Peyer's patch (tissue), 4 donors: Measurements from ENCODE around the gene ELFN1. TPM values are rescaled to one million over a fixed set of nuclear protein-coding genes. Genes with fewer than 3 reads are reported as not detected.

Experiments used
- DNase-seq, 3 donors: peaks; one replicate each; pipeline ENCODE4 v3.0.0-alpha.2; 2017 to 2019
- H3K27ac ChIP-seq, 4 donors: fragments of 200-600 bp; sonication (generic); one replicate each; pipeline ENCODE4 v1.5.1; 2016 to 2019
- H3K27me3 ChIP-seq, 2 donors: fragments of 200-600 bp; sonication (generic); one replicate each; pipeline ENCODE4 v1.5.1; 2019
- H3K36me3 ChIP-seq, 3 donors: fragments of 200-600 bp; sonication (generic); one replicate each; pipeline ENCODE4 v1.5.1; 2016 to 2019
- H3K4me1 ChIP-seq, 4 donors: fragments of 200-600 bp; sonication (generic); one replicate each; pipeline ENCODE4 v1.5.1; 2016 to 2019
- H3K4me3 ChIP-seq, 4 donors: fragments of 200-600 bp; sonication (generic); 1 replicate in 3 of 4; 2 replicates in 1 of 4; pipeline ENCODE4 v1.5.1; 2016 to 2019; ENCODE audit warnings: mild to moderate bottlenecking in 1 of 4
- H3K9me3 ChIP-seq, 4 donors: fragments of 200-600 bp; sonication (generic); one replicate each; pipeline ENCODE4 v1.5.1; 2016 to 2019; ENCODE audit warnings: mild to moderate bottlenecking in 1 of 4
- CTCF ChIP-seq, 6 experiments: fragments of 450-650 bp in 4 of 6; fragments of 200-600 bp in 2 of 6; sonication (generic) in 1 of 6; IDR thresholded peaks; one replicate each; pipeline ENCODE4 v1.5.1; 2017 to 2019; ENCODE audit warnings: antibody characterized with exemption in 6 of 6, mild to moderate bottlenecking in 3 of 6, moderate library complexity in 1 of 6
- POLR2A ChIP-seq, 2 donors: fragments of 450-650 bp; IDR thresholded peaks; one replicate each; pipeline ENCODE4 v1.5.1; 2017; ENCODE audit warnings: antibody characterized with exemption in 2 of 2, mild to moderate bottlenecking in 2 of 2, moderate library complexity in 2 of 2
- total RNA-seq, 4 donors: library from RNA; depleted of rRNA; stranded (reverse); fragments of >200 nt; gene quantifications; one replicate each; pipeline ENCODE4 v1.1.0, GENCODE V29; 2016

The ELFN1 gene
- total RNA-seq, 4 donors from 2014 or later, result 0.80 TPM; not detected in 3

- Histone ChIP-seq H3K4me3 (no peak overlapping the region), H3K9me3 (peaks cover 0 to 6% (median under 1%) of the 10 kb centered on the region in 4 donors)
Observed at GRCh38 chr7:1714583-1715330, 44.7 kb downstream of the ELFN1 start.

DNA sequence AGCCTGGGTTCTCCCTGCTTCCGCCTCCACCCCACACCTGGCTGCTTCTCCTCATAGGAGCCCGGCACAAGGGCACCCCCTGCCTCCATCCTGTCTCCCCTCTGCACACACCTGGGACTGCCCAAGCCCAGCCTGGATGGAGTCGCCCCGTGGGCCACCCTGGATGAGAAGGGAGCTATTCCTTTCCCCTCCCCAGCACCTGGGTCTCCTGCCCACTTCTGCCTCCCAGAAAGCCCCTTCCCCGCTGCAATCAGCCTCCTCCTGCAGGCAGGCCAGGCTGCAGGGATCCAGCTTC is 45.2 kb downstream of the ELFN1 start:
- Histone ChIP-seq H3K9me3 (peaks cover 0 to 2% (median 0%) of the 10 kb centered on the region in 4 donors), H3K27me3 (no peaks in the 10 kb centered on the region), H3K4me1 (no peaks in the 10 kb centered on the region), H3K36me3 (no peaks in the 10 kb centered on the region), H3K27ac (no peak overlapping the region), H3K4me3 (no peak overlapping the region)
- TF ChIP-seq POLR2A (IDR thresholded peaks at IDR 0.05) (no peak), CTCF (IDR thresholded peaks at IDR 0.05) (no peak)
- no peak for DNase-seq

More at GRCh38 chr7:1714583-1715330, 44.7 kb downstream of the ELFN1 start:
- H3K4me1 ChIP-seq, result no peaks in the 10 kb centered on the region
- H3K27me3 ChIP-seq, result no peaks in the 10 kb centered on the region
- no peaks in the 10 kb centered on the region for H3K36me3 ChIP-seq
- no peak for DNase-seq
- TF ChIP-seq POLR2A (IDR thresholded peaks at IDR 0.05), result no peak
- no peak for TF ChIP-seq CTCF (IDR thresholded peaks at IDR 0.05)
- no peak overlapping the region for H3K27ac ChIP-seq

- Histone ChIP-seq H3K36me3 (no peaks in the 10 kb centered on the region), H3K9me3 (no peaks in the 10 kb centered on the region), H3K27ac (no peak overlapping the region), H3K4me3 (no peak overlapping the region), H3K4me1 (no peaks in the 10 kb centered on the region), H3K27me3 (no peaks in the 10 kb centered on the region)
- DNase-seq, result no peak
- TF ChIP-seq CTCF (IDR thresholded peaks at IDR 0.05), result no peak
- no peak for TF ChIP-seq POLR2A (IDR thresholded peaks at IDR 0.05)
Observed at GRCh38 chr7:1715671-1716074, 45.6 kb downstream of the ELFN1 start.

GRCh38 chr7:1716263-1717094 is 46.4 kb downstream of the ELFN1 start:
- TF ChIP-seq POLR2A (IDR thresholded peaks at IDR 0.05) (no peak), CTCF (IDR thresholded peaks at IDR 0.05) (no peak)
- DNase-seq, result no peak
- H3K4me1 ChIP-seq, result no peaks in the 10 kb centered on the region

GRCh38 chr7:1717095-1717483 is 47.0 kb downstream of the ELFN1 start:
- no peak overlapping the region for H3K27ac ChIP-seq
- no peaks in the 10 kb centered on the region for H3K36me3 ChIP-seq
- no peaks in the 10 kb centered on the region for H3K9me3 ChIP-seq
- DNase-seq, result no peak
- H3K27me3 ChIP-seq, result no peaks in the 10 kb centered on the region
- H3K4me1 ChIP-seq, result no peaks in the 10 kb centered on the region
- TF ChIP-seq CTCF (IDR thresholded peaks at IDR 0.05), result no peak
- no peak for TF ChIP-seq POLR2A (IDR thresholded peaks at IDR 0.05)
- no peak overlapping the region for H3K4me3 ChIP-seq

More at GRCh38 chr7:1716263-1717094, 46.4 kb downstream of the ELFN1 start:
- no peak overlapping the region for H3K27ac ChIP-seq
- H3K9me3 ChIP-seq, result no peaks in the 10 kb centered on the region
- H3K4me3 ChIP-seq, result no peak overlapping the region
- no peaks in the 10 kb centered on the region for H3K36me3 ChIP-seq
- no peaks in the 10 kb centered on the region for H3K27me3 ChIP-seq
